8988T (cell line): ENCODE data around the gene WSCD1.

Source experiments
- DNase-seq: peaks from one replicate; pipeline ENCODE4 v3.0.0; 2011

WSCD1 gene

GRCh38 chr17:6086603-6087400, 16.6 kb downstream of the WSCD1 start:
- no peak for DNase-seq

GRCh38 chr17:6088141-6088540, 18.0 kb downstream of the WSCD1 start:
- DNase-seq: no peak

DNA sequence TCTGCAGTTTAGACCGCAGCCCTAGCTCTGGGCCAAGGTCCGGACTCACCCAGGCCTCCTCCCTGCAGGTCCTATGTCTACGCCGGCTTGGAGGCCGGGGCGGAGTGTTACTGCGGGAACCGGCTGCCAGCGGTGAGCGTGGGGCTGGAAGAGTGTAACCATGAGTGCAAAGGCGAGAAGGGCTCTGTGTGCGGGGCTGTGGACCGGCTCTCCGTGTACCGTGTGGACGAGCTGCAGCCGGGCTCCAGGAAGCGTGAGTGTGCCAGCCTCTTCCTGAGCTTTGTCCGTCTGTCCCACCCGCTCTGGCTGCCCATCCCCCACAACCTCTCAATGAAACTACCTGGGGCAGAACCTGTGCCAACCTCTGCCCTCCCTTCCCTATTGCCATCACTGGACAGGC, 20.1 kb downstream of the WSCD1 start:
- no peak for DNase-seq

DNA sequence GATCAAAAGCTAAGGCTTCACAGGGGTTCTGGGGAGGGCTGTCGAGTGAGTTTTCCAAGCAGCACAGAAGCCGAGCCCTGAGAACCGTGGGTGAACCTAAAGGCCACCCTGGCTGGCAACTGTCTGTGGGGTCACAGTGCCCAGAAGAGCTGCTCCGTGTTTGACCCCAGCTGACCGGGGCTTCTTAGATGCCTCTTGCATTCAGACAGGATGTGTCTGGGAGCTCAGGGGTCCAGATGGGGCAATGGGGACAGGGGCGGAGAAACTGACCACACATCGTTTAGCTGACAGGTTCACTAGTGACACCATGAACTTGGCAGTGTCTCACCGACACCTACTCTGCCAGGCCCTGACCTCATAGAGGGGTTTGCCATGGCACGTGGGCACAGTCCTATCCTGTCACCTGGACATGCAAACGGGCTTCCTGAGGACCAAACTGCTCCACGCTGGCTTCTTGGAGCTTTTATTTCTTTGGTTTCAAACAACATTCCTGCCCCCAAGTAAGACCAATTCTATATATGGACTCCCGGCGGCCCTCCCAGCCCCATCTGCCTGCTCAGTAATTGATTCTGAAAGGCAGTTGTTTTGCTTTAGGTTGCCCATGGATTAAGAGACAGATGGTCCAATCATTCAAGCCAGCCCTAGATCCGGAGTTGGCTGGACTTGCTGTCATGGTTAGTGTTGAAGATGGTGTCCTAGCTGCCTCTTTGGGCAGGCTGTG, 22.2 kb downstream of the WSCD1 start:
- DNase-seq: no peak

GRCh38 chr17:6092903-6093468, 22.8 kb downstream of the WSCD1 start:
- DNase-seq: no peak

GRCh38 chr17:6094453-6094852, 24.3 kb downstream of the WSCD1 start:
- DNase-seq: no peak

GRCh38 chr17:6094926-6095325, 24.7 kb downstream of the WSCD1 start:
- no peak for DNase-seq

DNA sequence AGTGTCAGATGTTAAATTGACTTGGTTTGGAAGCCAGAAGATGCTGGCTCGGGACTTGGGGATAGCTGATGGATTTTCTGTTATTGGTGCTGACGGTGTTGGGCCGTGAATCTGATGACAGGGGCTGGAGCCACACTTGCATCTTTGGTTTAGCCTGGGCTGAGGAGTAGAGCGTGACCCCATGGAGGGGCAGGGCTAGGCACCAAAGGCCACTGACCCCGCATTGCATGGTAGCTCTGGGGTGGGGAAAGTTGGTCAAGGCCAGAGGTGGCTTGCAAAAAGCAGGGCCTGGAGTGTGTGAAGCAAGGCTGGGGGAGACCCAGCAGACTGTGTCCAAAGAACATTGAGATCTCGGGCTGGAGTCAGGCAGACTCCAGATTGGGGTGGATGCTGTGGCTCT, 25.3 kb downstream of the WSCD1 start:
- DNase-seq: no peak

GRCh38 chr17:6096201-6097004, 26.2 kb downstream of the WSCD1 start:
- no peak for DNase-seq

- DNase-seq: no peak
These were observed 26.8 kb downstream of the WSCD1 start for GRCh38 chr17:6097005-6097279.

DNA sequence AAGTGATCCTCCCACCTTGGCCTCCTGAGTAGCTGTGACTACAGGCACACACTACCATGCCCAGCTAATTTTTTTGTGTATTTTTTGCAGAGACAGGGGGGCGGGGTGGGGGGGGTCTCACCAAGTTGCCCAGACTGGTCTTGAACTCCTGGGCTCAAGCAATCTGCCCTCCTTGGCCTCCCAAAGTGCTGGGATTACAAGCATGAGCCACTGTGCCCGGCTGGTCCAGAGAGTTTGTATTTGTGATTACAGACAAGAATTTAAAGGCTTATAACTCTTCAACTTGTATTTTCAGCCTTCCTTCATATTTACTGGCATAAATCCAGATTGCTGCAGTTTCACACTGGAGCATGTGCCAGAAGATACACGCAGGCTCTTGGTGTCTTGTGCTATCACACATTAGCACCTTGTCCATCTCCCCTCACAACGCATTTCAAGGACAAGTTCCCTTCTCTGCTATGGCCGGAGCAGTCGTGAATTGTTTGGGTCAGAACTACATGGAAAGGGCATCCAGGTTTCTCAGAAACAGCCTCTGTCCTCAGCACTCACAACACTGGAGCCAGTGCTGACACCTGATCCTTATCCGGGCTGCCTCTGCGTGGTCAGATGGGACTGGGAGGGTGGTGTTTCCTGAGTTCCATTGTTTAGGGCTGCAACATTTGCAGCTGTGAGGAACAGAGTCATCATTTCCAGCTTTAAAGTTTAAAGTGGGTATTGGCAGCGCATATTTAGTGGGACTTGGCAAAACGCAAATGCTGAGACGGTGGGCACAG, 28.1 kb downstream of the WSCD1 start:
- DNase-seq: no peak

GRCh38 chr17:6098823-6099180, 28.6 kb downstream of the WSCD1 start:
- DNase-seq: no peak

DNA sequence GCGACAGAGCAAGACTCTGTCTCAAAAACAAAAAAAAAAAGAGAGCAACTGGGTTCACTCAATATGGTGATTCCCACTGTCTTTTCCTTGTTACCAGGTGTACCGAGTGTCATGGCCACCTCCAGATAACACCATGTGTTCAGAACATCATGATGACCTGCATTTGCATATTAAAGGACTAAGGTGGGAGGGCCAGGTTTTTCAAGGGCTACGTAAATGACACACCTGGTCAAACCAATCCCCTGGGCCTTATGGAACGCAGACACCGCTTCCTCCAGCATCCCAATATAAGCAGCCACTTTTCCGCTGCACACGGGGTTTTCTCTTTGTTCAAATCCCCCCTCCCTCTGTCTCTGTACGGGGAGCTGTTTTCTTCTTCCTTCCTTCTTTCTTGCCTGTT, 29.3 kb downstream of the WSCD1 start:
- DNase-seq: no peak

DNA sequence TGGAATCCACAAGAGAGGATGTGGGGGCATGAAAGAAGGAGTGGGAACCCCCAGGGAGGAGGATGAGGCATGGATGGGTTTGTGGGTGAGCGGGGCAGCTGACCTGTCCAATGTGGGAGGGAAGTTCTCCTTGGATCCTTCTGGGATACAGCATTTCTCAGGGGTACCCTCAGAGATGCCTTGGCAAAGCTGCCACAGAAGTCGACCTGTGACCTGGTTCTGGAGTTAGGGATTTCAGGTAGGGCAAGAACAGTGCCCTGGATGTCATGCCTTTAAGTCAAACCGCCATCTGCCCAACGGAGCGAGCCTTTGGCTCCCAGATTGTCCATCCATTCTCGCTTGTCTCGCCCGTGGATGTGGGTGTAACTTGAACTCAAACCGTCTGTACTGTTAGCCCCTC, 30.0 kb downstream of the WSCD1 start:
- no peak for DNase-seq

DNA sequence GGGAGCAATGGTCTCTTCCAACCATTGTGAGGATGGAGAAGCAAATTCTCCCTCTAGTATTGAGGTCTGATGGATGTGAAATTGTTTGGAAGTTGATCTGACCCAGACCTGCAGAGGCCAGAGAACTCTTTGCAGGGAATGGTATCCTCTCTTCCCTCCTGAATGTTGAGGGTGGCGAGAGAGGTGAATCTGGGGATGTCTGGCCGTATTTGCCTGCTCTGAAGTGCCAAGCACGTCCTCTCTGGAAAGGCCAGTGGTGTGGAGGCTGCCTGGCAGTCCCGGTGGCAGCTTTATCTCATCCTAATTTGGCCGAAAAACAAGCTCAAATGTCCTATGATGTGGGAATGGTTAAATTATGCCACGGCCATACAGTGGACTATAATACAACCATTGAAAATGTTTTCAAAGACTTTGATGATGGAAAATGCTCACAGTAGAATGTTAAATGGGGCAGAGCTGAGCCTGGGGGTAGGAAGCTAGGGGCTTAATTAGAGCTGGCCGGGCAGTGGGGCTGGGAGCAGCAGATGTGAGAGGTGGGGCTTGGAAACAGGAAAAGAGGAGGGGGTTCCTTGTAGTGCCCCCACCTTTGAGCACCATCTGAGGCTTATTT, 30.8 kb downstream of the WSCD1 start:
- DNase-seq: no peak

- DNase-seq: no peak
These were observed 31.5 kb downstream of the WSCD1 start for GRCh38 chr17:6101706-6102105.

- no peak for DNase-seq
These were observed 32.4 kb downstream of the WSCD1 start for GRCh38 chr17:6102615-6103014.

DNA sequence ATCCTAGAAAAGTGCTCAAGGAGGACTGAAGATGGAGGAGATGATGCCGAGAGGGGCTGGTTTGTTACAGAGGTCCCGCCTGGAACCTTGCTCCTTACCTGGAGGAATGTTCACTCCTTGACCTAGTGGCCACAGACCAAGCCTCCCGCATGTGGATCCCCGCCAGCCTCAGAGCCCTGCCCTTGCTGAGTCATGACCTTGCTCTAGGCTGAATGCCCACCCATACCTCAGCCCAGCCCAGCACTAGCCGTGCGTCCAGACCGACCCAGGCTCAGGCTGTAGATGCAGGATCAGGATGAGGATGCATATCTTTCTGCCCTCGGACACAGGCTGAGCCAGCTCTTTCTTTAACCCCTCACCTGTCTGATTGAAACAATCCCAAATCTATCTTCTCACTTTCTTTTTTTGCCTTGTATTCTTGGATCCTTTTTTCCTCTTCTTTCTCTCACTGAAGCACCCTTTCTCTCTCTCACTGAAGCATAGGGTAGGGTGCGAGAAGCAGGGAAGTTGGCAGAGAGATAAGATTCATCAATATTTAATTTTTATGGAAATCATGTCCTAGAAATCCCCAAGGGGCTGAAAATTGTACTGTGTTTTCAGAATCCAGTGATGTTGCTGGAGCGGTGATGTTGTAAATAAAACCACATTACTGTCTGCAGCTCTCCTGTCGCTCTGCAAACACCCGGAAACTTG, 34.9 kb downstream of the WSCD1 start:
- no peak for DNase-seq

DNA sequence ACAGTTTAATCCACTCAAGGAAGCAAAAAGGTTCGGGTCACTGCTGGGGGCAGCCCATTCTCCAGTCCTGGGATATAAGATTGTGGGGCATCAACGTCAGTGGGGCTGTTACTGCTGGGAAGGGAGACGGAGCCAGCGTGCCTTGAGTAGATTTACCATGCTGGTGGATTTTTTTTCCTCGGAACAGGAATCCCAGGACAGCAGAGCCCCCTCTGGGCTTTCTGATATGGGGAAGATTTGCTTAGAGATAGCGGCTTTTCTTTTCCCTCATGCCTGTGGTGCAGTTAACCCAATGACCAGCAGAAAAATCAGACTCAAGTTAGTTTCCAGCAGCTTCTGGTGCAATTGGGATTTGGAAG, 35.4 kb downstream of the WSCD1 start:
- no peak for DNase-seq

GRCh38 chr17:6106212-6106611, 36.0 kb downstream of the WSCD1 start:
- DNase-seq: no peak

DNA sequence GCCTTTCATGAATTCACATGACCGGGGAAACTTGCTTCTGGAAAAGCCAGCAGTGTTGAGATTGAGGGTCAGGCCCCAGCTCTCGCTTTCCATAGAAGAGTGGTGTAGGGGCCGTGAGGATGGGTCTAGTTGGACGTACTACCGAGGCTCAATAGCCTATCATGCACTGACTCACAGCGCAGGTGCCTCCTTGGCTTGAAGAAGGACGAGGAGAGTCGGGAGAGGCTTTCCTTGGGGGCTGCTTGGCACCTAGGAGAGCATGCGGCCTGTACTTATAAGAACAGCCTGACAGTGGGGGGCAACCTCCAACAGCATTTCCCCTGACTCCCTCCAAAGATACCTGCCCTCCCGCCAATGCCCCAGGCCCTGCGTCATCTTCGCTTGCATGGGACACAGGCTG, 37.6 kb downstream of the WSCD1 start:
- no peak for DNase-seq

- DNase-seq: no peak
These were observed 38.2 kb downstream of the WSCD1 start for GRCh38 chr17:6108382-6108781.
